ENCODE results near the gene SLFN12L. TPM values are rescaled to one million over a fixed set of nuclear protein-coding genes. Genes with fewer than 3 reads are reported as not detected.
A peak's percentile ranks its signal among the peaks of the same experiment; 100 is the strongest.
"Not testable (repeated sequence)": the region's sequence is repeated elsewhere in the genome, so short reads cannot be mapped to it uniquely, and the experiment has no call there.

SLFN12L gene
- total RNA-seq, 1 experiment from 2014 or later, result not detected

GRCh38 chr17:35468475-35468874 lies 69.0 kb downstream of the SLFN12L start:
- H2AFZ ChIP-seq (ENCODE audit: low read length), result no peak overlapping the region
- intact Hi-C loops (cut with micrococcal nuclease), result no loop called here
- H3K9me3 ChIP-seq (ENCODE audit: low read length), result no peaks in the 10 kb centered on the region
- ATAC-seq (no peak), DNase-seq (no peak)
- no peak overlapping the region for H3K27ac ChIP-seq (ENCODE audit: low read length)
- H4K20me1 ChIP-seq (ENCODE audit: low read length), result no peaks in the 10 kb centered on the region
- H3K9ac ChIP-seq (ENCODE audit: low read length), result no peak overlapping the region
- ChIA-PET POLR2A (ENCODE audit: unreplicated experiment) (no interaction called here), CTCF (no interaction called here)
- peaks cover 4% of the 10 kb centered on the region; the same call in 1 of the 2 replicates for H3K27me3 ChIP-seq (ENCODE audit: low read length)
- no peak for TF ChIP-seq EZH2phosphoT487 (IDR thresholded peaks at IDR 0.05; ENCODE audit: borderline replicate concordance, low read length)
- no peak for TF ChIP-seq CTCF (conservative IDR thresholded peaks at IDR 0.05; ENCODE audit: low read depth, low read length)
- TF ChIP-seq EZH2 (IDR thresholded peaks at IDR 0.05; ENCODE audit: low read length, unreplicated experiment), result no peak
- no peaks in the 10 kb centered on the region for H3K36me3 ChIP-seq (ENCODE audit: low read depth, low read length)
- H3K4me2 ChIP-seq (ENCODE audit: low read length), result no peak overlapping the region
- H3F3A ChIP-seq (ENCODE audit: low read length, unreplicated experiment), result no peaks in the 10 kb centered on the region
- no TSS peak for BruUV-seq (replicated peaks)
- H3K4me1 ChIP-seq (ENCODE audit: insufficient read depth, low read length), result no peaks in the 10 kb centered on the region
- H3K9me2 ChIP-seq (replicated peaks; ENCODE audit: low read length), result no peaks in the 10 kb centered on the region
- H3K4me3 ChIP-seq (ENCODE audit: low read length), result no peak overlapping the region
- no peaks in the 10 kb centered on the region for H3K79me2 ChIP-seq (ENCODE audit: low read length)

- BruUV-seq (replicated peaks), result no TSS peak
- TF ChIP-seq EZH2phosphoT487 (IDR thresholded peaks at IDR 0.05; ENCODE audit: borderline replicate concordance, low read length) (no peak), EZH2 (IDR thresholded peaks at IDR 0.05; ENCODE audit: low read length, unreplicated experiment) (no peak)
- CTCF ChIA-PET, result no interaction called here
These were observed 69.7 kb downstream of the SLFN12L start for GRCh38 chr17:35467824-35468223.

GRCh38 chr17:35460354-35460851 lies 77.1 kb downstream of the SLFN12L start:
- H2AFZ ChIP-seq (ENCODE audit: low read length), result peak overlapping the region; percentile 68
- intact Hi-C loops (cut with micrococcal nuclease), result loop anchor here (1.0 to 5.0 kb wide), 2 partner anchors 12 to 88 kb away; partner anchors contain the start of genes SLFN11 and SLFN13
- no peaks in the 10 kb centered on the region for H3K9me3 ChIP-seq (ENCODE audit: low read length)
- no peaks in the 10 kb centered on the region for H4K20me1 ChIP-seq (ENCODE audit: low read length)
- DNase-seq, result peak; percentile 76
- H3K79me2 ChIP-seq (ENCODE audit: low read length), result no peaks in the 10 kb centered on the region
- H3K27ac ChIP-seq (ENCODE audit: low read length), result no peak overlapping the region
- peak overlapping the region; percentile 56 for H3K4me3 ChIP-seq (ENCODE audit: low read length)
- H3K9ac ChIP-seq (ENCODE audit: low read length), result no peak overlapping the region; the same call in 1 of the 2 replicates
- peak overlapping the region; percentile 78 for H3K4me2 ChIP-seq (ENCODE audit: low read length)
- no TSS peak for BruUV-seq (replicated peaks)
- H3F3A ChIP-seq (ENCODE audit: low read length, unreplicated experiment), result no peaks in the 10 kb centered on the region
- peak; percentile 96 for ATAC-seq
- no peaks in the 10 kb centered on the region for H3K36me3 ChIP-seq (ENCODE audit: low read depth, low read length)
- ChIA-PET POLR2A (ENCODE audit: unreplicated experiment) (no interaction called here), CTCF (no interaction called here)
- TF ChIP-seq CTCF (conservative IDR thresholded peaks at IDR 0.05; ENCODE audit: low read depth, low read length) (no peak), EZH2 (IDR thresholded peaks at IDR 0.05; ENCODE audit: low read length, unreplicated experiment) (no peak), EZH2phosphoT487 (IDR thresholded peaks at IDR 0.05; ENCODE audit: borderline replicate concordance, low read length) (no peak)
- H3K9me2 ChIP-seq (replicated peaks; ENCODE audit: low read length), result no peaks in the 10 kb centered on the region
- H3K27me3 ChIP-seq (ENCODE audit: low read length), result peaks cover 7% of the 10 kb centered on the region; the same call in 1 of the 2 replicates
- H3K4me1 ChIP-seq (ENCODE audit: insufficient read depth, low read length), result peaks cover 9% of the 10 kb centered on the region

More at GRCh38 chr17:35467824-35468223, 69.7 kb downstream of the SLFN12L start:
- H3K9ac ChIP-seq (ENCODE audit: low read length), result no peak overlapping the region
- H2AFZ ChIP-seq (ENCODE audit: low read length), result no peak overlapping the region
- ATAC-seq (no peak), DNase-seq (no peak)
- H3K36me3 ChIP-seq (ENCODE audit: low read depth, low read length), result no peaks in the 10 kb centered on the region
- no peak overlapping the region for H3K4me2 ChIP-seq (ENCODE audit: low read length)
- H3K4me3 ChIP-seq (ENCODE audit: low read length), result no peak overlapping the region
- H3K4me1 ChIP-seq (ENCODE audit: insufficient read depth, low read length), result no peaks in the 10 kb centered on the region
- H3K27ac ChIP-seq (ENCODE audit: low read length), result no peak overlapping the region
- H3K79me2 ChIP-seq (ENCODE audit: low read length), result no peaks in the 10 kb centered on the region
- no peaks in the 10 kb centered on the region for H4K20me1 ChIP-seq (ENCODE audit: low read length)
- H3K27me3 ChIP-seq (ENCODE audit: low read length), result peaks cover 7% of the 10 kb centered on the region; the same call in 1 of the 2 replicates
- POLR2A ChIA-PET (ENCODE audit: unreplicated experiment), result no interaction called here
- H3F3A ChIP-seq (ENCODE audit: low read length, unreplicated experiment), result no peaks in the 10 kb centered on the region
- no peaks in the 10 kb centered on the region for H3K9me3 ChIP-seq (ENCODE audit: low read length)
- no peaks in the 10 kb centered on the region for H3K9me2 ChIP-seq (replicated peaks; ENCODE audit: low read length)
- intact Hi-C loops (cut with micrococcal nuclease), result no loop called here

- H2AFZ ChIP-seq (ENCODE audit: low read length); H3K27me3 ChIP-seq (ENCODE audit: low read length); H3K9me2 ChIP-seq (replicated peaks; ENCODE audit: low read length); H3K27ac ChIP-seq (ENCODE audit: low read length); ATAC-seq; POLR2A ChIA-PET (ENCODE audit: unreplicated experiment); H3K36me3 ChIP-seq (ENCODE audit: low read depth, low read length); CTCF ChIA-PET; H3K4me1 ChIP-seq (ENCODE audit: insufficient read depth, low read length); H3K4me3 ChIP-seq (ENCODE audit: low read length); BruUV-seq (replicated peaks); H3K9ac ChIP-seq (ENCODE audit: low read length); intact Hi-C loops (cut with micrococcal nuclease); H3K79me2 ChIP-seq (ENCODE audit: low read length); H4K20me1 ChIP-seq (ENCODE audit: low read length); H3K9me3 ChIP-seq (ENCODE audit: low read length); H3K4me2 ChIP-seq (ENCODE audit: low read length); DNase-seq; H3F3A ChIP-seq (ENCODE audit: low read length, unreplicated experiment): not testable (repeated sequence)
These were observed 83.4 kb downstream of the SLFN12L start for GRCh38 chr17:35454035-35454434.
